Lung microvascular endothelial cell (primary cell): ENCODE data around the gene PAM. TPM values are rescaled to one million over a fixed set of nuclear protein-coding genes. Genes with fewer than 3 reads are reported as not detected.

Experiments
- DNase-seq, 2 donors: peaks; one replicate each; pipeline versions ENCODE4 v3.0.0 to v3.0.0-alpha.2; 2010; ENCODE audit warnings: low read depth in 2 of 2
- total RNA-seq: library from RNA; depleted of rRNA; stranded (reverse); fragments of >200 nt; gene quantifications from 2 replicates; pipeline ENCODE4 v1.2.1, GENCODE V29; 2014

PAM gene
- total RNA-seq, 1 donor from 2014 or later, result 247 TPM

GRCh38 chr5:102858221-102858620 lies 103.1 kb downstream of the PAM start:
- no peak for DNase-seq

GRCh38 chr5:102858808-102859207 lies 103.7 kb downstream of the PAM start:
- peak in 1 of 2 donors; percentile 50 for DNase-seq

- DNase-seq, result no peak
Observed at GRCh38 chr5:102860035-102860434, 104.9 kb downstream of the PAM start.

GRCh38 chr5:102863058-102863457 lies 108.0 kb downstream of the PAM start:
- no peak for DNase-seq

GRCh38 chr5:102863764-102864560 lies 108.9 kb downstream of the PAM start:
- DNase-seq, result peak in 1 of 2 donors; percentile 50

GRCh38 chr5:102865171-102865509 lies 110.0 kb downstream of the PAM start:
- peak in 1 of 2 donors; percentile 6 for DNase-seq

GRCh38 chr5:102865510-102866236 lies 110.6 kb downstream of the PAM start:
- peak; percentile 79 to 82 for DNase-seq

GRCh38 chr5:102866237-102866600 lies 111.1 kb downstream of the PAM start:
- DNase-seq, result peak in 1 of 2 donors; percentile 48

- peak; percentile 10 to 41 for DNase-seq
Observed at GRCh38 chr5:102867992-102868662, 113.0 kb downstream of the PAM start.

GRCh38 chr5:102869230-102869629 lies 114.1 kb downstream of the PAM start:
- no peak for DNase-seq

- no peak for DNase-seq
Observed at GRCh38 chr5:102873379-102873932, 118.4 kb downstream of the PAM start.

- DNase-seq, result peak in 1 of 2 donors; percentile 46
Observed at GRCh38 chr5:102874054-102874453, 118.9 kb downstream of the PAM start.

- DNase-seq, result peak; percentile 55 to 67
Observed at GRCh38 chr5:102875721-102876123, 120.6 kb downstream of the PAM start.

- DNase-seq, result no peak
Observed at GRCh38 chr5:102876610-102877009, 121.5 kb downstream of the PAM start.

- no peak for DNase-seq
Observed at GRCh38 chr5:102879741-102880140, 124.6 kb downstream of the PAM start.

GRCh38 chr5:102886586-102886985 lies 131.5 kb downstream of the PAM start:
- DNase-seq, result no peak

GRCh38 chr5:102888483-102888882 lies 133.4 kb downstream of the PAM start:
- no peak for DNase-seq

- DNase-seq, result no peak
Observed at GRCh38 chr5:102889033-102889432, 133.9 kb downstream of the PAM start.

- no peak for DNase-seq
Observed at GRCh38 chr5:102890133-102890532, 135.0 kb downstream of the PAM start.

- no peak for DNase-seq
Observed at GRCh38 chr5:102891175-102891574, 136.1 kb downstream of the PAM start.

- no peak for DNase-seq
Observed at GRCh38 chr5:102893942-102894341, 138.8 kb downstream of the PAM start.

GRCh38 chr5:102895234-102895633 lies 140.1 kb downstream of the PAM start:
- no peak for DNase-seq
